HuH-7.5 (cell line): ENCODE measurements around the gene OR51E1.

Source experiments
- DNase-seq: peaks from one replicate; pipeline ENCODE4 v3.0.0; 2011; ENCODE audit warnings: low spot score

OR51E1 gene

GRCh38 chr11:4643682-4644081, at the start of gene OR51E1:
Gene OR51E1, plus strand, starts transcription at chr11:4643982. Its CDS starts 8,545 bp downstream, at chr11:4652527.
- DNase-seq: no peak

- no peak for DNase-seq
Measured at GRCh38 chr11:4605057-4605456, 38.7 kb upstream of the OR51E1 start.

- DNase-seq: no peak
Measured at GRCh38 chr11:4606231-4607015, 37.4 kb upstream of the OR51E1 start.

GRCh38 chr11:4607096-4607495, 36.7 kb upstream of the OR51E1 start:
- DNase-seq: no peak

- DNase-seq: peak; percentile 79
Measured at GRCh38 chr11:4607781-4608666, 35.8 kb upstream of the OR51E1 start, which contains the start of gene TRIM68. Gene TRIM68, minus strand, starts transcription at chr11:4608231. Its CDS starts 2,727 bp downstream, at chr11:4605504.

GRCh38 chr11:4610258-4610935, 33.4 kb upstream of the OR51E1 start:
- no peak for DNase-seq

- DNase-seq: no peak
Measured at GRCh38 chr11:4611986-4612385, 31.8 kb upstream of the OR51E1 start.

- DNase-seq: no peak
Measured at GRCh38 chr11:4615856-4616444, 27.8 kb upstream of the OR51E1 start.

- DNase-seq: no peak
Measured at GRCh38 chr11:4619514-4619913, 24.3 kb upstream of the OR51E1 start.

GRCh38 chr11:4626207-4627099, 17.3 kb upstream of the OR51E1 start:
- DNase-seq: no peak

- DNase-seq: no peak
Measured at GRCh38 chr11:4636136-4636535, 7.6 kb upstream of the OR51E1 start.

- peak; percentile 26 for DNase-seq
Measured at GRCh38 chr11:4636962-4637661, 6.7 kb upstream of the OR51E1 start, which contains the start of gene OR51D1. Gene OR51D1, plus strand, starts transcription at chr11:4637477. Its CDS starts 2,314 bp downstream, at chr11:4639791.

- no peak for DNase-seq
Measured at GRCh38 chr11:4637662-4638047, 6.1 kb upstream of the OR51E1 start.

GRCh38 chr11:4639931-4640330, 3.9 kb upstream of the OR51E1 start:
- no peak for DNase-seq

GRCh38 chr11:4641501-4641900, 2.3 kb upstream of the OR51E1 start:
- no peak for DNase-seq

- no peak for DNase-seq
Measured at GRCh38 chr11:4642043-4642442, 1.7 kb upstream of the OR51E1 start.

- no peak for DNase-seq
Measured at GRCh38 chr11:4643076-4643475, 706 bp upstream of the OR51E1 start.

GRCh38 chr11:4644233-4644632, 451 bp downstream of the OR51E1 start:
- no peak for DNase-seq

- no peak for DNase-seq
Measured at GRCh38 chr11:4645974-4646373, 2.2 kb downstream of the OR51E1 start.

GRCh38 chr11:4647766-4648165, 4.0 kb downstream of the OR51E1 start:
- DNase-seq: no peak
